ENCODE measurements around the gene STK10.

The STK10 gene

GRCh38 chr5:172088801-172089200 is 99.2 kb downstream of the STK10 start:
- no peak for TF ChIP-seq YY1 (IDR thresholded peaks at IDR 0.05; ENCODE audit: low read depth)
- no peak for TF ChIP-seq USF1 (IDR thresholded peaks at IDR 0.05)
- no peak for TF ChIP-seq TCF12 (IDR thresholded peaks at IDR 0.05; ENCODE audit: low read depth)
- no peak for TF ChIP-seq EP300 (IDR thresholded peaks at IDR 0.05; ENCODE audit: borderline replicate concordance)
- TF ChIP-seq FOXM1 (IDR thresholded peaks at IDR 0.05; ENCODE audit: borderline replicate concordance, low read depth), result no peak
- TF ChIP-seq CREB1 (IDR thresholded peaks at IDR 0.05; ENCODE audit: low read depth), result no peak
- TF ChIP-seq, protein P1, sequence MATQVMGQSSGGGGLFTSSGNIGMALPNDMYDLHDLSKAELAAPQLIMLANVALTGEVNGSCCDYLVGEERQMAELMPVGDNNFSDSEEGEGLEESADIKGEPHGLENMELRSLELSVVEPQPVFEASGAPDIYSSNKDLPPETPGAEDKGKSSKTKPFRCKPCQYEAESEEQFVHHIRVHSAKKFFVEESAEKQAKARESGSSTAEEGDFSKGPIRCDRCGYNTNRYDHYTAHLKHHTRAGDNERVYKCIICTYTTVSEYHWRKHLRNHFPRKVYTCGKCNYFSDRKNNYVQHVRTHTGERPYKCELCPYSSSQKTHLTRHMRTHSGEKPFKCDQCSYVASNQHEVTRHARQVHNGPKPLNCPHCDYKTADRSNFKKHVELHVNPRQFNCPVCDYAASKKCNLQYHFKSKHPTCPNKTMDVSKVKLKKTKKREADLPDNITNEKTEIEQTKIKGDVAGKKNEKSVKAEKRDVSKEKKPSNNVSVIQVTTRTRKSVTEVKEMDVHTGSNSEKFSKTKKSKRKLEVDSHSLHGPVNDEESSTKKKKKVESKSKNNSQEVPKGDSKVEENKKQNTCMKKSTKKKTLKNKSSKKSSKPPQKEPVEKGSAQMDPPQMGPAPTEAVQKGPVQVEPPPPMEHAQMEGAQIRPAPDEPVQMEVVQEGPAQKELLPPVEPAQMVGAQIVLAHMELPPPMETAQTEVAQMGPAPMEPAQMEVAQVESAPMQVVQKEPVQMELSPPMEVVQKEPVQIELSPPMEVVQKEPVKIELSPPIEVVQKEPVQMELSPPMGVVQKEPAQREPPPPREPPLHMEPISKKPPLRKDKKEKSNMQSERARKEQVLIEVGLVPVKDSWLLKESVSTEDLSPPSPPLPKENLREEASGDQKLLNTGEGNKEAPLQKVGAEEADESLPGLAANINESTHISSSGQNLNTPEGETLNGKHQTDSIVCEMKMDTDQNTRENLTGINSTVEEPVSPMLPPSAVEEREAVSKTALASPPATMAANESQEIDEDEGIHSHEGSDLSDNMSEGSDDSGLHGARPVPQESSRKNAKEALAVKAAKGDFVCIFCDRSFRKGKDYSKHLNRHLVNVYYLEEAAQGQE (IDR thresholded peaks at IDR 0.05; ENCODE audit: low read depth), result no peak
- TF ChIP-seq NFIC (IDR thresholded peaks at IDR 0.05), result no peak
- no peak for TF ChIP-seq CEBPB (IDR thresholded peaks at IDR 0.05)
- TF ChIP-seq, protein P2, sequence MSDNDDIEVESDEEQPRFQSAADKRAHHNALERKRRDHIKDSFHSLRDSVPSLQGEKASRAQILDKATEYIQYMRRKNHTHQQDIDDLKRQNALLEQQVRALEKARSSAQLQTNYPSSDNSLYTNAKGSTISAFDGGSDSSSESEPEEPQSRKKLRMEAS (IDR thresholded peaks at IDR 0.05), result no peak
- TF ChIP-seq ZBTB7A (IDR thresholded peaks at IDR 0.05; ENCODE audit: low read depth), result no peak
- TF ChIP-seq RAD21 (IDR thresholded peaks at IDR 0.05; ENCODE audit: low read depth), result no peak
- no peak for TF ChIP-seq EGR1 (IDR thresholded peaks at IDR 0.05)
- TF ChIP-seq TEAD4 (IDR thresholded peaks at IDR 0.05), result no peak
- no peak for TF ChIP-seq TAF1 (IDR thresholded peaks at IDR 0.05; ENCODE audit: low read depth)

GRCh38 chr5:172086194-172086975 is 101.6 kb downstream of the STK10 start:
- TF ChIP-seq CEBPB (IDR thresholded peaks at IDR 0.05) (no peak), TAF1 (IDR thresholded peaks at IDR 0.05; ENCODE audit: low read depth) (no peak)

- no peak for TF ChIP-seq YY1 (IDR thresholded peaks at IDR 0.05; ENCODE audit: low read depth)
- TF ChIP-seq TAF1 (IDR thresholded peaks at IDR 0.05; ENCODE audit: low read depth), result no peak
Measured at GRCh38 chr5:172085738-172086137, 102.3 kb downstream of the STK10 start.

GRCh38 chr5:172082180-172082579 is 105.8 kb downstream of the STK10 start:
- TF ChIP-seq NFIC (IDR thresholded peaks at IDR 0.05) (no peak), TCF12 (IDR thresholded peaks at IDR 0.05; ENCODE audit: low read depth) (no peak), TEAD4 (IDR thresholded peaks at IDR 0.05) (no peak), EP300 (IDR thresholded peaks at IDR 0.05; ENCODE audit: borderline replicate concordance) (no peak), YY1 (IDR thresholded peaks at IDR 0.05; ENCODE audit: low read depth) (no peak), TAF1 (IDR thresholded peaks at IDR 0.05; ENCODE audit: low read depth) (no peak), CREB1 (IDR thresholded peaks at IDR 0.05; ENCODE audit: low read depth) (no peak)
- TF ChIP-seq, protein P2 (IDR thresholded peaks at IDR 0.05), result no peak

DNA sequence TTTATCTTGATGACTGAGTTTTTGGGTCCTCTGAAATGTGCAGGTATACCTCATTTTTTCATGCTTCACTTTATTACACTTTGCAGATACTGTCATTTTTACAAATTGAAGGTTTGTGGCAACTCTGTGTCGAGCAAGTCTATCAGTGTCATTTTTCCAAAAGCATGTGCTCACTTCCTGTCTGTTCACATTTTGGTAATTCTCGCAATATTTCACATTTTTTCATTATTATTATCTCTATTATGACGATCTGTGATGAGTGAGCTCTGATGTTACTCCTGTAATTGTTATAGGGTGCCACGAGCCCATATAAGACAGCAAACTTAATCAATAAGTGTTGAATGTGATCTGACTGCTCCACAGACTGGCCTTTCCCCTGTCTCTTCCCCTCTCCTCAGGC is 108.1 kb downstream of the STK10 start:
- TF ChIP-seq TAF1 (IDR thresholded peaks at IDR 0.05; ENCODE audit: low read depth), result no peak
- no peak for TF ChIP-seq YY1 (IDR thresholded peaks at IDR 0.05; ENCODE audit: low read depth)
- TF ChIP-seq NFIC (IDR thresholded peaks at IDR 0.05), result no peak
- TF ChIP-seq, protein P1 (IDR thresholded peaks at IDR 0.05; ENCODE audit: low read depth), result no peak
- TF ChIP-seq USF1 (IDR thresholded peaks at IDR 0.05), result no peak
- TF ChIP-seq CEBPB (IDR thresholded peaks at IDR 0.05), result no peak
- TF ChIP-seq EP300 (IDR thresholded peaks at IDR 0.05; ENCODE audit: borderline replicate concordance), result no peak
- no peak for TF ChIP-seq CREB1 (IDR thresholded peaks at IDR 0.05; ENCODE audit: low read depth)
- no peak for TF ChIP-seq RAD21 (IDR thresholded peaks at IDR 0.05; ENCODE audit: low read depth)
- TF ChIP-seq FOXM1 (IDR thresholded peaks at IDR 0.05; ENCODE audit: borderline replicate concordance, low read depth), result no peak
- TF ChIP-seq ZBTB7A (IDR thresholded peaks at IDR 0.05; ENCODE audit: low read depth), result no peak
- TF ChIP-seq, protein P2 (IDR thresholded peaks at IDR 0.05), result no peak
- no peak for TF ChIP-seq EGR1 (IDR thresholded peaks at IDR 0.05)
- TF ChIP-seq TEAD4 (IDR thresholded peaks at IDR 0.05), result no peak
- TF ChIP-seq TCF12 (IDR thresholded peaks at IDR 0.05; ENCODE audit: low read depth), result no peak

Data from Ishikawa (cell line).